Tibial nerve (tissue), 4 donors: ENCODE measurements around the gene CORIN.

Source experiments
- EP300 ChIP-seq, 2 donors: sonication (generic); formaldehyde crosslinking; IDR thresholded peaks; one replicate each; pipeline ENCODE4 v1.6.1; 2017; ENCODE audit warnings: antibody characterized with exemption in 2 of 2, mild to moderate bottlenecking in 1 of 2
- POLR2A ChIP-seq, 2 donors: fragments of 450-650 bp; IDR thresholded peaks; one replicate each; pipeline ENCODE4 v1.6.1; 2017; ENCODE audit warnings: antibody characterized with exemption in 2 of 2, mild to moderate bottlenecking in 2 of 2, moderate library complexity in 2 of 2
- TF ChIP-seq, protein P1 (sequence below), 5 experiments: fragments of 200-600 bp in 3 of 5; fragments of 450-650 bp in 2 of 5; sonication (generic) in 3 of 5; IDR thresholded peaks; one replicate each; pipeline ENCODE4 v1.5.1; 2016 to 2019; ENCODE audit warnings: antibody characterized with exemption in 5 of 5, mild to moderate bottlenecking in 3 of 5, moderate library complexity in 2 of 5

DNA sequence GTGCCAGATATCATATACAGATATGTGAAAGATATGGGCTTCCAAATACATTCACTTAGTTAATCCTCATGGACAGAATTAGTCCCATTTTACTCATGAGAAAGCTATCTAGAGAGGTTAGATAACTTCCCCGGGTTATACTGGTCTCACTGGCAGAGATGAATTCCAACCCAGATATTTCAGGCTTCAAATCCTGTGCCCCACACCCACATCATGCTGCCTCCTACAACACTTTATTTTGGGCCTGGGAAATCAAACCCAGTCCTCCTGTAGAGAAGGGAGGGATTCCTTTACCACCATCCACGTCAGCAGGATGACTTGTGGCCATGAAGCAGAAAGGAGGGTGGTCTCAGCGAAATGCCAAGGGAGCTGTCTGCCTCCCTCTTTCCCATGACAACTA lies 239.0 kb downstream of the CORIN start:
- TF ChIP-seq, protein P1, sequence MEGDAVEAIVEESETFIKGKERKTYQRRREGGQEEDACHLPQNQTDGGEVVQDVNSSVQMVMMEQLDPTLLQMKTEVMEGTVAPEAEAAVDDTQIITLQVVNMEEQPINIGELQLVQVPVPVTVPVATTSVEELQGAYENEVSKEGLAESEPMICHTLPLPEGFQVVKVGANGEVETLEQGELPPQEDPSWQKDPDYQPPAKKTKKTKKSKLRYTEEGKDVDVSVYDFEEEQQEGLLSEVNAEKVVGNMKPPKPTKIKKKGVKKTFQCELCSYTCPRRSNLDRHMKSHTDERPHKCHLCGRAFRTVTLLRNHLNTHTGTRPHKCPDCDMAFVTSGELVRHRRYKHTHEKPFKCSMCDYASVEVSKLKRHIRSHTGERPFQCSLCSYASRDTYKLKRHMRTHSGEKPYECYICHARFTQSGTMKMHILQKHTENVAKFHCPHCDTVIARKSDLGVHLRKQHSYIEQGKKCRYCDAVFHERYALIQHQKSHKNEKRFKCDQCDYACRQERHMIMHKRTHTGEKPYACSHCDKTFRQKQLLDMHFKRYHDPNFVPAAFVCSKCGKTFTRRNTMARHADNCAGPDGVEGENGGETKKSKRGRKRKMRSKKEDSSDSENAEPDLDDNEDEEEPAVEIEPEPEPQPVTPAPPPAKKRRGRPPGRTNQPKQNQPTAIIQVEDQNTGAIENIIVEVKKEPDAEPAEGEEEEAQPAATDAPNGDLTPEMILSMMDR (IDR thresholded peaks at IDR 0.05) = no peak
- TF ChIP-seq POLR2A (IDR thresholded peaks at IDR 0.05) (no peak), EP300 (IDR thresholded peaks at IDR 0.05) (no peak)
